Activated CD4-positive, alpha-beta memory T cell treated with anti-CD3 and anti-CD28 coated beads for 36 hours (primary cell): ENCODE measurements around the gene UPK3BL1. TPM values are rescaled to one million over a fixed set of nuclear protein-coding genes. Genes with fewer than 3 reads are reported as not detected.
"Not testable (repeated sequence)": the region's sequence is repeated elsewhere in the genome, so short reads cannot be mapped to it uniquely, and the experiment has no call there.

ENCODE experiments used
- CTCF ChIA-PET: fragments of 350-600 bp; sonication (Branson Sonifier 250); formaldehyde crosslinking; loops from one replicate; lab custom pipeline; 2021; ENCODE audit warnings: antibody characterized with exemption, inconsistent platforms; lab: Charles Lee
- POLR2A ChIA-PET: fragments of 350-600 bp; sonication (Branson Sonifier 250); formaldehyde crosslinking; loops from one replicate; lab custom pipeline; 2021; ENCODE audit warnings: antibody characterized with exemption; lab: Charles Lee
- DNase-seq: peaks from one replicate; pipeline ENCODE4 v3.0.0-alpha.2; 2020
- H3K27ac Mint-ChIP-seq: one replicate; pipeline ENCODE4 v1.8.0; 2021; ENCODE audit warnings: mixed read lengths
- H3K27me3 Mint-ChIP-seq: one replicate; pipeline ENCODE4 v1.8.0; 2021; ENCODE audit warnings: mixed read lengths
- H3K36me3 Mint-ChIP-seq: one replicate; pipeline ENCODE4 v1.8.0; 2021; ENCODE audit warnings: mixed read lengths
- H3K4me1 Mint-ChIP-seq: one replicate; pipeline ENCODE4 v1.8.0; 2021; ENCODE audit warnings: low read depth, mixed read lengths
- H3K4me3 Mint-ChIP-seq: one replicate; pipeline ENCODE4 v1.8.0; 2021; ENCODE audit warnings: mild to moderate bottlenecking, mixed read lengths
- H3K9me3 Mint-ChIP-seq: one replicate; pipeline ENCODE4 v1.8.0; 2021; ENCODE audit warnings: mixed read lengths
- intact Hi-C: fragments of 100-400 bp; cut with micrococcal nuclease; formaldehyde crosslinking; loops from one replicate; pipeline ENCODE4 v1.15.1; 2023
- total RNA-seq, 2 experiments: library from RNA; stranded (reverse); gene quantifications; one replicate each; pipeline ENCODE4 v1.2.3, GENCODE V29; 2021

UPK3BL1 gene
- total RNA-seq, 2 experiments from 2014 or later, result 9.0 to 9.6 TPM

DNA sequence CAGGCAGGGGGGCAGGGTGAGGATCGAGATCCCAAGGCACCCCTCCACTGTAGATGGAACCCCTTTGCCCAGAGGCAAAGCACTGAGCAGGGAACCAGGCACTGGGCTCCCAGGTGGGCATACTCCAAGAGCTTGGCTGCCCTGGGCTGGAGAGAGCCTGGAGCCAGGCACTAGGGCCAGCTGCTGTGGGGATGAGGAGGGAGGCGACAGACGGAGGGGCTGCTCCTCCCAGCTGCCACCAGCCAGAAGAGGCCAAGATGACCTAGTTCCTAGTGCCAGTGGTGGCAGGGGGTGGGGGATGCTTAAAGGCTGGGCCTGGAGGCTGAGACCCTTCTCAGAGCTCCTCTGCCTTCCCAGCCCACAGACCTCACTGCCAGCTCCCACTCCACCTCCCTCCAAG is 27.7 kb downstream of the UPK3BL1 start:
- H3K27ac Mint-ChIP-seq, DNase-seq, H3K27me3 Mint-ChIP-seq, intact Hi-C loops, H3K9me3 Mint-ChIP-seq, H3K36me3 Mint-ChIP-seq, H3K4me1 Mint-ChIP-seq, CTCF ChIA-PET, H3K4me3 Mint-ChIP-seq, POLR2A ChIA-PET: not testable (repeated sequence)

GRCh38 chr7:102614346-102614697 is 28.3 kb downstream of the UPK3BL1 start:
- CTCF ChIA-PET, H3K27me3 Mint-ChIP-seq: not testable (repeated sequence)

GRCh38 chr7:102613575-102614345 is 28.8 kb downstream of the UPK3BL1 start:
- CTCF ChIA-PET, H3K4me3 Mint-ChIP-seq, POLR2A ChIA-PET, H3K27ac Mint-ChIP-seq, H3K36me3 Mint-ChIP-seq, H3K4me1 Mint-ChIP-seq, H3K27me3 Mint-ChIP-seq, H3K9me3 Mint-ChIP-seq, intact Hi-C loops: not testable (repeated sequence)
- DNase-seq, result peak; percentile 10

More at GRCh38 chr7:102614346-102614697, 28.3 kb downstream of the UPK3BL1 start:
- DNase-seq, H3K4me1 Mint-ChIP-seq, H3K27ac Mint-ChIP-seq, H3K9me3 Mint-ChIP-seq, intact Hi-C loops, POLR2A ChIA-PET, H3K4me3 Mint-ChIP-seq, H3K36me3 Mint-ChIP-seq: not testable (repeated sequence)

- H3K9me3 Mint-ChIP-seq, H3K4me1 Mint-ChIP-seq, DNase-seq, CTCF ChIA-PET, H3K27me3 Mint-ChIP-seq, intact Hi-C loops, POLR2A ChIA-PET, H3K36me3 Mint-ChIP-seq, H3K4me3 Mint-ChIP-seq, H3K27ac Mint-ChIP-seq: not testable (repeated sequence)
These were observed 30.8 kb downstream of the UPK3BL1 start for GRCh38 chr7:102611675-102612325.

DNA sequence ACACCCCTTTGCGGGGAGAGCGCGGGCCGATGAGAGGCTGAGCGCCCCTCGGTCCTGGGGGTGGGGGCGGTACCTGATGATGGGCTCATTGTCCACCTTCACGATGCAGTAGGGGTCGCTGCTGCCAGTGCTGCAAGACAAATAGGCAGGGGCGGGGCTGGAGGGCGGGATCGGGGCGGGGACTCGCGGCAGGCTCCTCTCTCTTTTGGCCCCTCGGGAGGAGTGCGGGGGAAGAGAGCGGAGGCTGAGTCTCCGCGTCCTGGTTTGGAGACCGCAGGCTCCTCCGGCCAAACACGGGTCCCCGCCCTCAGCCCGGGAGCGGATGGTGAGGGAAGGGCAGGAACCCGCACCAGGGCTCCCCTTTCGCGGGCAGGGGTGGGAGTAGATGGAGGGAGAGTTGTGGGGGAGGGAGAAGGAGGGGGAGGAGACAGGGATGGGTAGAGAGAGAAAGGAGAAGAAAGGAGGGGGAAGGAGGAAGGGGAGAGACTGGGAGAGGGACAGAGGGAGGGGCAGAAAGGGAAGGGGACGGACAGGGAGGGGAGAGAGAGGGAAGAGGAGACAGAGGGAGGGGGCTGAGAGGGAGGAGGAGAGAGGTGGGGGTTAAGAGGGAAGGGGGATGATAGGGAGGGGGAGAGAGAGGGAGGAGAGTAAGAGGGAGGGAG is 31.4 kb downstream of the UPK3BL1 start:
- H3K4me1 Mint-ChIP-seq, H3K4me3 Mint-ChIP-seq, H3K36me3 Mint-ChIP-seq, H3K9me3 Mint-ChIP-seq, H3K27ac Mint-ChIP-seq, POLR2A ChIA-PET, H3K27me3 Mint-ChIP-seq, intact Hi-C loops, CTCF ChIA-PET, DNase-seq: not testable (repeated sequence)

- H3K9me3 Mint-ChIP-seq, DNase-seq, CTCF ChIA-PET, intact Hi-C loops, H3K4me3 Mint-ChIP-seq, H3K36me3 Mint-ChIP-seq, H3K4me1 Mint-ChIP-seq, POLR2A ChIA-PET, H3K27ac Mint-ChIP-seq, H3K27me3 Mint-ChIP-seq: not testable (repeated sequence)
These were observed 32.1 kb downstream of the UPK3BL1 start for GRCh38 chr7:102610441-102610840.

DNA sequence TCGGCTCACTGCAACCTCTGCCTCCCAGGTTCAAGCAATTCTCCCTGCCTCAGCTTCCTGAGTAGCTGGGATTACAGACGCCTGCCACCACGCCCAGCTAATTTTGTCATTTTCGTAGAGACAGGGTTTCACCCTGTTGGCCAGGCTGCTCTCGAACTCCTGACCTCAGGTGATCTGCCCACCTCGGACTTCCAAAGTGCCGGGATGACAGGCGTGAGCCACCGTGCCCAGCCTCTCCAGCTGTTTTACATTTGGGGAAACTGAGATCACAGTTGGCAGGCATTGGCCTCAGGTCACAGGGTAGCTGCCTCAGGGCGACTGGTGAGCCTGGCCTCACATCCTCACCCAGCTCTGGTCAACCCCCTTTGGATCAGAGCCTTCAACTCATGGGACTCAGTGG is 32.9 kb downstream of the UPK3BL1 start:
- POLR2A ChIA-PET, H3K27me3 Mint-ChIP-seq, H3K4me3 Mint-ChIP-seq, H3K36me3 Mint-ChIP-seq, CTCF ChIA-PET, DNase-seq, H3K9me3 Mint-ChIP-seq, intact Hi-C loops, H3K27ac Mint-ChIP-seq, H3K4me1 Mint-ChIP-seq: not testable (repeated sequence)

GRCh38 chr7:102606848-102607247 is 35.7 kb downstream of the UPK3BL1 start:
- DNase-seq, H3K27ac Mint-ChIP-seq, H3K9me3 Mint-ChIP-seq, POLR2A ChIA-PET, CTCF ChIA-PET, H3K4me1 Mint-ChIP-seq, H3K4me3 Mint-ChIP-seq, H3K36me3 Mint-ChIP-seq, H3K27me3 Mint-ChIP-seq, intact Hi-C loops: not testable (repeated sequence)

- CTCF ChIA-PET, H3K4me3 Mint-ChIP-seq, intact Hi-C loops, H3K36me3 Mint-ChIP-seq, H3K27me3 Mint-ChIP-seq, H3K9me3 Mint-ChIP-seq, DNase-seq, H3K4me1 Mint-ChIP-seq, H3K27ac Mint-ChIP-seq, POLR2A ChIA-PET: not testable (repeated sequence)
These were observed 38.0 kb downstream of the UPK3BL1 start for GRCh38 chr7:102604431-102605145.

GRCh38 chr7:102602317-102602716 is 40.3 kb downstream of the UPK3BL1 start:
- DNase-seq, H3K4me1 Mint-ChIP-seq, intact Hi-C loops, CTCF ChIA-PET, H3K27ac Mint-ChIP-seq, POLR2A ChIA-PET, H3K36me3 Mint-ChIP-seq, H3K4me3 Mint-ChIP-seq, H3K9me3 Mint-ChIP-seq, H3K27me3 Mint-ChIP-seq: not testable (repeated sequence)

GRCh38 chr7:102599699-102600098 is 42.9 kb downstream of the UPK3BL1 start:
- DNase-seq, intact Hi-C loops, H3K9me3 Mint-ChIP-seq, H3K4me3 Mint-ChIP-seq, POLR2A ChIA-PET, H3K27me3 Mint-ChIP-seq, H3K4me1 Mint-ChIP-seq, H3K36me3 Mint-ChIP-seq, CTCF ChIA-PET, H3K27ac Mint-ChIP-seq: not testable (repeated sequence)

DNA sequence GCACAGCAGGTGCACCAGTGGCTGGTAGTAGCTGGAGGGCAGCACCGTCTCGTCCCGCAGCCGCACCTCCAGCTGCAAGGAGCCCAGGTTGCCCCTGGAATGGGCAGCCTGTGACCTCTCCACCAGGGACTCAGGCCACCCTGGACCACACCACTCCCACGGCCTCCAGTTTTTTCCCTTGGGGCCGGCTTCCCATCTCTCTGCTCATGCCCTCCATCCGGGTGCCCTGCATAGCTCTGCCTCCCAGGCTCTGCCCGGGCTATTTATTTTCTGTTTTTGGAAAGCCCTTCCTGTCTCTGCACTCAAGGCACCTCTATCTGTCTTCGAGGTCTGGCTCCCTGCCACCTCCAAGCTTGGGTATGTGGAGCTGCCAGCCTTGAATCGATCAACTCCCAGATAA is 46.6 kb downstream of the UPK3BL1 start:
- DNase-seq, H3K4me1 Mint-ChIP-seq, H3K4me3 Mint-ChIP-seq, H3K27me3 Mint-ChIP-seq, H3K36me3 Mint-ChIP-seq, POLR2A ChIA-PET, intact Hi-C loops, H3K9me3 Mint-ChIP-seq, H3K27ac Mint-ChIP-seq, CTCF ChIA-PET: not testable (repeated sequence)
